NCI-H2107 treated with DMSO at 0.1 percent for 48 hours (cell line): ENCODE results near the gene QSOX1.
A peak's percentile ranks its signal among the peaks of the same experiment; 100 is the strongest.

Experiments
- DNase-seq: peaks from one replicate; lab custom pipeline; 2025; ENCODE audit not compliant: unreplicated experiment; lab: John Stamatoyannopoulos, UW

QSOX1 gene

DNA sequence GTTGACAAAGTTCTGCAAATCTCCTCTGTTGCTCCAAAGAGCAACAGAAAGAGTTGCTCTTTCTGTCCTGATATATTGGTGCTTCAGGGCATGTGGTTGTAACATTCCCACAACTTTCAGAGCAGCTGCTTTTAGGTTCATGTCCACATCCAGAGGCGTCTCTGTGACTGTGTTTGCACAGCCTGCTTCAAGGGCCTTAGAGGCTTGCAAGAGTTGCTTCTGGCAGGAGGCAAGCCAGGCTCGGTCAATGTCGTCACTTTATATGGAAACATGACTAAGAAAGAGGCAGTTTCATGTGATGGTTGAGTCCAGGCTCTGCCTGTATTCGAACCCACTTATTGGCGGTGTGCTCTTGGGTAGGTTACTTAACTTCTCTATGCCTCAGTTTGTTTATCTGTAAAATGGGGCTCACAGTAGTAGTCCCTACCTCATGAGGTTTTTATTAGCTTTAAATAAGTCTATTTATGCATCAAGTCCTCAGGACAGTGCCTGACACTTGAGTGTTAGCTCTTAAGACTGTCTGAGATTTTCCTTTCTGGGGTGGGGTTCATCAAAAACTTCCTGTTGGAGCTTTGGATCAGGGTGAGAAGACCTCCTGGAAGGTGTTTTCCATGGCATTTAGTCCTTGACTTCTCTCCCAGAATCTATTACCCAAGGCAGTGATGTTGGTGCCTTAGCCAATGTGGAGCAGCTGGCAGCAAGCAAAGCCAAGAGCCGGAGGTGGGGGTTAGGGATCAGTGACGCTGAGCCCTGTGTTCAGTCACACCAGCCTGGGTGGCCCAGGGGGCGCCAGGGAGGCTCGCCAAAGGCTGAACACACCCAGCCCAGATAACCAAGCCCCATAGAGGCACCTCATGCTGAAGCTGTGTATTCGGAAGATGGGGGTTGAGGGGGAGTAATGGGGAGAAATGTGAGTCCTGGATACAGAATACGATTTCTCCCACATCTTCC lies 94.3 kb downstream of the QSOX1 start:
- DNase-seq, result no peak

DNA sequence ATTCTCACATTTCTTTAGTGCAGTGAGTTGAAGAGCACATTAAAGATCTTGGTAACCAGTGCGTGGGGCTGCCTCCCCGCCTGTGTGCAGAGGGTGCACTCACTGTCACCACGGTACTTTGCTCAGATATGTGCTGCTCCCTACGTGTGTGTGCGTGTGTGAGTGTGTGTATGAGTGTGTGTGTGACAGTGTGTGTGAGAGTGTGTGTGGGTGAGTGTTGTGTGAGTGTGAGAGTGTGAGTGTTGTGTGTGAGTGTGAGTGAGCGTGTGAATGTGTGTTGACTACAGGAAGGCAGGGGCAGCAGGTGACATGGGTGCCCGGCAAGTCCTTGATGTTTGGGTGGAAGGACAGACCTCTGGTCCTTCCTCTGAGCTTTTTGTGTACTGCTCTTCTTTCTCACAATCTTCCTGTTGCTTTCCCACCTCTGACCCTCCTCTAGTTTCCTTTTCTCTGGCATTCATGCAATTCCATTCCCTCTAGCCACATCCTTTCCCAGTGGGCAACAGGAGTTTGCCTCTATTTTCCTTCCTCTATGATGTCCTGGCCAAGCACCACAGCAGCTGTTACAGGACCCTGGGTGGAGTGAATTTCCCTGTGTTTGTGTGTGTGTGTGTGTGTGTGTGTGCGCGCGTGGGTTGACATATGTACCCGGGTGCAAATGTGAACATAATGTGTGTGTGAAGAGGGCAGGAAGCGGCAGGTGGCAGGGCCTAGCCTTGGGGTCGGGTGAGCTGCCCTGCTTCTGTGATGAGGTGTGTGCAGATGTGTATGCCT lies 95.2 kb downstream of the QSOX1 start:
- no peak for DNase-seq

DNA sequence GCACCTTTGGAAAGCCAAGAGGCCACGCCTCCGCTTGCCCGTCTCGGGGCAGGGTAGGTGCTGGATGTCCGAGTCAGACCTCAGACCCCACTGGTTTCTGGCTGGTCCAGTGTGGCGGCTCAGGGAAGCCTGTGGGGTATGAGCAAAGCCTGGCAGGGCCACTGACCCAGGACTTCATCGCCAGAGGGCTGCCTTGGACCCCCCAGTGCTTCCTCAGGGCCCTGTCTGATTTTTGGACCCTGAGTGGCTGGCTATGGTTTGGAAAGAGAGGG lies 95.8 kb downstream of the QSOX1 start:
- DNase-seq, result no peak

DNA sequence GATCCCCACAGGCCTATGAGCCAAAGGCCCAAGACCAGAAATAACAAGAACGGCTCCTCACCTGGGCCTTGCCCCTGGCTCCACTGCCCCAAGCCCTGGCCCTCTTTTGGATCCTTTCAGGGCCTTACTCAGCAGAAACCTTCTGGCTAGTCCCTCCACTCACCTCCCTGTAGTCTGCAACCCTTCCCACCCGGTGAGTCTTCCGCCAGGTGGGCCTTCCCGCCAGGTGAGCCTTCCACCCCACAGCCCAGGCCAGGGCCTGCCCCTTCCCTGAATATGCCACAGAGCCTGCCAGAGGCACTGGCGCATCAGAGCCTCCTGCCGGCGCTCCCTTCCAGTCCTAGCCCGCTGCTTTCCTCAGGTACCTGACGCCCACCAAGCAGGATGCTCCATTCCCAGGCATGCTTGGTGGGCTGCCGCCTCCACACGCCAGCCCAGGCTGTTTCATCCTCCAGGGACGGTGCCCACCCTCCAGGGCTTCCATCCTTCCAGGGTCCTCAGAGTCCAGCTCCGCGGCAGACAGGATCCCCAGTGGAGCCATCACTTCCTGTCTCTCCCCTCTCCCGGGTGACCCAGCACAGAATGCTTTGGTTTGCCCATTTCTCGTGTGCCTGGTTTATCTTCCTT lies 96.3 kb downstream of the QSOX1 start:
- no peak for DNase-seq

DNA sequence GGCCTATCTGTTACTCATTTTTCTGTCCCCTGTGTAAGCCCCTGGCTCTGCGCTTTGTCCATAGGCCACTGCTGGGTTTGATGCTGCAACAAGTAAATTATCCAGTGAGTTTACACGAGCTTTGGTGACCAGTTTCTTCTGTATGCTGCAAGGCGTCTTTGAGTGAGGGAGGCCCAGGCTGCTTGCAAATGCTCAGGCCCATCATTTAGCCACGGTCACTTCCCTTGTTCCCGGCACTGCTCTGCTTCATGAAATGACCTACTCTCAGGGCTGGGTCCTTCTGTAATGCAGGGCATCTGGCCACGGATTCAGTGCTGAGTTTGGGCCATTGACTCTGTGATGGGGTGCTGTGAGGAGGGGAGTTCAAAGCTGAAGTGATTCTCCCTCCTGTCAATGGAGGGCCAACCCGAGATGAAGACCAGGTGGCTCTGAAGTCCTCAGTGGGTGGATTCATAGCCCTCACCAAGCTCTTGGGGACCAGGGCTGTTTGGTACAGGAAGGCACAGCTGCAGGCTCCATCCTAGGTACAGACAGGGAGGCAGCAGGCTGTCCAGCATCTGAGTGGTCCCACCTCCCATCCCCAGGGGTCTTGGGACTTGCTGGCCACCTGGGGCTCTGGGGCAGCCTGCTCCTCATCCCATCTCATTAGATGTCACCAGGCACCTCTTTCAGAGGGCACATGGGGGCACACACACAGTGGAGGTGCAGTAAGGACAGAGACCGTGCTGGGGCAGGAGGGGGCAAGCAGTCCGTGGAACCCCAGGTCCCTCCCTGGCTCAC lies 97.0 kb downstream of the QSOX1 start:
- DNase-seq, result no peak

DNA sequence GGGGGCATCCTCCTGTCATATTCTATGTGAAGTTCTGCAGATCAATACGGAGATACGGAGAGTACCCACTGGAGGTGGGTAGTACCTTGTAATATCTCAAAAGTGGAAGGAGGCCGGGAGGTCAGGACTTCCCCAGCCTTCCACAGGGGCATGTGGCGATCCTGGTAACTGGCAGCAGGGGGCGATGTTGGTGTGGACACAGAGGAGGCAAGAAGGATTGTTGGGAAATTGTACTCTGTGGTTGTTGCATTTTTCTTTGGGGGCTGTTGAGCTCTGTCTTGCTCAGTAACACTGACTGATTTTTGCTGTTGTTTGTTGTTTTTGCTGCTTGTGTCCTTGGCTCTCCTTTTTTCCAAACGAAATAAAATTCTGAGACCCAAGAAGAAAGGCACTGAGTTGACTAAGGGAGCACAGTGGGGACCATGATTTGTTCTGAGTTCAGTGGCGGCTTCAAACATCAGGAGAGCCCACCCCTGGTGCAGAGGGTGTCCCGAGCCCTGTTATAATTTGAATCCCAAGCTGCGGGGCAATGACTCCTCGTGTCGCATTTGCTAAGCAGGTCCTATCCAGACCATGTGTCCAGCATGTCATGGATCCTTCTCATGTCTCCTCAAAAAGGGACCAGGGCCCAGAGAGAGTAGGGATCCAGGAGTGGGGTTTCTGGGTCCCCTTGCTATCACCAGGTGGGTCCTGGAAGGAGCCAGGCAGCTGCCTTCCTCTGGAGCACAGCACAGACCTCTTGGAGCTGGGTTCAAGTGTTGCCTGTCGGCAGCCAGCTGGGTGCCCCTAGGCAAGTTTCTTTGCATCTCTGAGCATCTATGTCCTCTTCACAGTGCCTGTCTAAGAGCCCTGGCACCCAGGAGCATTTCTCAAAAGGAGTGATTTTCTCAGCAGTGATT lies 98.2 kb downstream of the QSOX1 start:
- peak; percentile 24 for DNase-seq
